ENCODE results near the gene CSNK1E. TPM values are rescaled to one million over a fixed set of nuclear protein-coding genes. Genes with fewer than 3 reads are reported as not detected.

The CSNK1E gene
- total and polyA plus RNA-seq, 10 of the 15 experiments (the other 5 are each of a cell fraction or from before 2014, with no cell fraction given) = 5.9 to 107 (median 64.9) TPM

DNA sequence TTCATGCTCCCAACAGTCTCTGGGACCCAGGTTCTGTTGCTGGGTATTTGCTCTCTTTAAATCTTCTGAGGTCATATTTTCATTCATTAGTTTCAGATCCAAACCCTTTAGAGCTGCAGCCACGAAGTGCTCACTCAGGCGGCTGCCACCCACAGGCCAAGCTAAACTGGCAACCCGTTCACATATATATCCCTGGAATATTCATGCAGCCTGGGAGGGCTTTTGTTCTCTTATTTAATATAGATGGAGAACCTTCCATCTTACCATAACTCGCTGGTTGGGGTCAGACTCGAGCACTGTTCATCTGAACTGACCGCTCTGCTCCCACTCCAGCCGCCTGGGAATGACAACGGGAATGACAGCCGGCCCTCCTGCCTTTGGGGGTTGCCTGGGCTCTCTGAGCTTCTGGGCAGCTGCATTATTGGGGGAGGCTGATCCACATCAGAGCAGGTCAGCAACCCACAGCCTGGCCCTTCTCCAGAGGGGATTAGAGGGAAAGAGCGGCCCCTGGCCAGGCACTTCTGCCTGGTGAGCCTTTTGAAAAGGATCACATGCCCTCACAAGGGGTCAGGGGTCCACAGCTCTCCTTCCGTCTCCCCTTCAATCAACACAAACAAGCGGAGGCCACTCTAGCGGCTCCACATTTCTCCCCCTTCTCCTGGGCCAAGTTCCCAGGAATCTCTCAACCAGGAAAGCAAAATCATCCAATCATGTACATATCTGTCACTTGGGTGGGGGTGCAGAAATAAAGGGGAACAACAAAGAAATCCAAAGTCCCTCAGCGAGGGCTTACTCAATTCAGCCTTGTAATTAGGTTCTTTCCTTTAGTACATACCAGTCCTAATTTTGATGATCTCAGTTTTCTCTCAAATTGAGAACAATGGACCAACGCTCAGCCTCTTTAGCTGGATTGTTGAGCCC lies 56.2 kb downstream of the CSNK1E start:
- no TSS peak for BruUV-seq (replicated peaks)
- H3K4me2 ChIP-seq (ENCODE audit: control insufficient read depth, insufficient read depth) = 0 out of 2 replicates have a peak overlapping the region, but pooled peaks have one; percentile 5
- no peaks in the 10 kb centered on the region for H3K36me3 ChIP-seq (ENCODE audit: control insufficient read depth in 2 of 2, insufficient read depth in 2 of 2, low read length in 1 of 2)
- peak overlapping the region; percentile 41; the same call in 1 of the 2 replicates for H2AFZ ChIP-seq (ENCODE audit: control insufficient read depth, low read depth, low read length)
- no peak overlapping the region for H3K9ac ChIP-seq (ENCODE audit: control insufficient read depth, insufficient read depth, low read length)
- POLR2A ChIA-PET = interaction anchor here (0.5 to 1.5 kb wide), 8 partner anchors 9 to 126 kb away, joined by 3 to 7 read pairs (median 4); partner anchors contain the start of gene PLA2G6
- peak; percentile 56 for ATAC-seq
- 76% methylated on average over 15 of the region's 15 CpGs for WGBS (ENCODE audit: insufficient coverage, insufficient replicate concordance, low lambda C conversion rate, missing lambda C conversion rate)
- TF ChIP-seq JUNB (IDR thresholded peaks at IDR 0.05) (no peak), EED (IDR thresholded peaks at IDR 0.05; ENCODE audit: low read depth) (peak; percentile 63; the same call in 1 of the 2 replicates)
- TF ChIP-seq, protein P1, sequence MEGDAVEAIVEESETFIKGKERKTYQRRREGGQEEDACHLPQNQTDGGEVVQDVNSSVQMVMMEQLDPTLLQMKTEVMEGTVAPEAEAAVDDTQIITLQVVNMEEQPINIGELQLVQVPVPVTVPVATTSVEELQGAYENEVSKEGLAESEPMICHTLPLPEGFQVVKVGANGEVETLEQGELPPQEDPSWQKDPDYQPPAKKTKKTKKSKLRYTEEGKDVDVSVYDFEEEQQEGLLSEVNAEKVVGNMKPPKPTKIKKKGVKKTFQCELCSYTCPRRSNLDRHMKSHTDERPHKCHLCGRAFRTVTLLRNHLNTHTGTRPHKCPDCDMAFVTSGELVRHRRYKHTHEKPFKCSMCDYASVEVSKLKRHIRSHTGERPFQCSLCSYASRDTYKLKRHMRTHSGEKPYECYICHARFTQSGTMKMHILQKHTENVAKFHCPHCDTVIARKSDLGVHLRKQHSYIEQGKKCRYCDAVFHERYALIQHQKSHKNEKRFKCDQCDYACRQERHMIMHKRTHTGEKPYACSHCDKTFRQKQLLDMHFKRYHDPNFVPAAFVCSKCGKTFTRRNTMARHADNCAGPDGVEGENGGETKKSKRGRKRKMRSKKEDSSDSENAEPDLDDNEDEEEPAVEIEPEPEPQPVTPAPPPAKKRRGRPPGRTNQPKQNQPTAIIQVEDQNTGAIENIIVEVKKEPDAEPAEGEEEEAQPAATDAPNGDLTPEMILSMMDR (IDR thresholded peaks at IDR 0.05 in 2 of 3, conservative IDR thresholded peaks at IDR 0.05 in 1 of 3; ENCODE audit: control insufficient read depth in 2 of 3, extremely low read depth in 1 of 3, insufficient read depth in 1 of 3, low read depth in 3 of 3, low read length in 3 of 3) = peak in 2 of 3 experiments; percentile 15 to 22; a peak in 2 of 6 replicates
- TF ChIP-seq, protein P2, sequence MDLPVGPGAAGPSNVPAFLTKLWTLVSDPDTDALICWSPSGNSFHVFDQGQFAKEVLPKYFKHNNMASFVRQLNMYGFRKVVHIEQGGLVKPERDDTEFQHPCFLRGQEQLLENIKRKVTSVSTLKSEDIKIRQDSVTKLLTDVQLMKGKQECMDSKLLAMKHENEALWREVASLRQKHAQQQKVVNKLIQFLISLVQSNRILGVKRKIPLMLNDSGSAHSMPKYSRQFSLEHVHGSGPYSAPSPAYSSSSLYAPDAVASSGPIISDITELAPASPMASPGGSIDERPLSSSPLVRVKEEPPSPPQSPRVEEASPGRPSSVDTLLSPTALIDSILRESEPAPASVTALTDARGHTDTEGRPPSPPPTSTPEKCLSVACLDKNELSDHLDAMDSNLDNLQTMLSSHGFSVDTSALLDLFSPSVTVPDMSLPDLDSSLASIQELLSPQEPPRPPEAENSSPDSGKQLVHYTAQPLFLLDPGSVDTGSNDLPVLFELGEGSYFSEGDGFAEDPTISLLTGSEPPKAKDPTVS (IDR thresholded peaks at IDR 0.05; ENCODE audit: low read depth, low read length) = no peak
- intact Hi-C loops (cut with micrococcal nuclease; ENCODE audit: unreplicated experiment) = loop anchor here (2.0 to 5.0 kb wide), 4 partner anchors 51 to 204 kb away; partner anchors contain the start of gene PICK1
- peak overlapping the region; percentile 35 for H3K27ac ChIP-seq (ENCODE audit: control insufficient read depth, insufficient read depth)
- H3K9me3 ChIP-seq (replicated peaks; ENCODE audit: control insufficient read depth, insufficient read depth, low read length) = no peaks in the 10 kb centered on the region
- no peaks in the 10 kb centered on the region for H3K27me3 ChIP-seq (replicated peaks in 1 of 2; ENCODE audit: control insufficient read depth in 2 of 2, insufficient read depth in 2 of 2, low read length in 1 of 2)
- no peak for DNase-seq (ENCODE audit: low read depth, low spot score)
- FAIRE-seq = no peak
- peaks cover 5% of the 10 kb centered on the region for H3K79me2 ChIP-seq (ENCODE audit: control insufficient read depth, insufficient read depth, low read length)
- peaks cover 32% of the 10 kb centered on the region for H3K4me1 ChIP-seq (ENCODE audit: control insufficient read depth, insufficient read depth, low read length)
- RAD21 ChIA-PET (ENCODE audit: unreplicated experiment) = interaction anchor here (0.5 to 2.4 kb wide), 12 partner anchors 11 to 209 kb away, joined by 3 to 12 read pairs (median 4); partner anchors contain the start of gene TMEM184B
- SMC1A ChIA-PET (ENCODE audit: uncharacterized antibody, unreplicated experiment) = interaction anchor here (0.6 to 3.0 kb wide), 12 partner anchors 10 to 209 kb away, joined by 3 to 11 read pairs (median 5); partner anchors contain the start of gene PLA2G6
- CTCF ChIA-PET = interaction anchor here (0.7 to 3.0 kb wide), 16 partner anchors 11 to 311 kb away, joined by 3 to 29 read pairs (median 5); partner anchors contain the start of gene TMEM184B
- no peaks in the 10 kb centered on the region for H4K20me1 ChIP-seq (ENCODE audit: control insufficient read depth, insufficient read depth)
- H3K4me3 ChIP-seq = no peak overlapping the region
- in situ Hi-C loops (cut with MboI) = no loop called here
